Left ventricle myocardium inferior (tissue), 1 donor: ENCODE results near the gene OTUD1. TPM values are rescaled to one million over a fixed set of nuclear protein-coding genes. Genes with fewer than 3 reads are reported as not detected.

Experiments
- DNase-seq: peaks from one replicate; pipeline ENCODE4 v3.0.0-alpha.2; 2020
- H3K27ac ChIP-seq: fragments of 200-600 bp; replicated peaks from 2 replicates; pipeline ENCODE4 v1.8.0; 2021
- H3K27me3 ChIP-seq: fragments of 200-600 bp; 2 replicates; pipeline ENCODE4 v1.8.0; 2021; ENCODE audit warnings: low read depth
- H3K36me3 ChIP-seq: fragments of 200-600 bp; 2 replicates; pipeline ENCODE4 v1.8.0; 2021
- H3K4me1 ChIP-seq: fragments of 200-600 bp; 2 replicates; pipeline ENCODE4 v1.8.0; 2021
- H3K4me3 ChIP-seq: fragments of 200-600 bp; 2 replicates; pipeline ENCODE4 v1.8.0; 2021; ENCODE audit warnings: mild to moderate bottlenecking, moderate library complexity
- H3K9me3 ChIP-seq: fragments of 200-600 bp; replicated peaks from 2 replicates; pipeline ENCODE4 v1.8.0; 2021
- intact Hi-C: fragments of 100-400 bp; cut with micrococcal nuclease; formaldehyde crosslinking; loops from one replicate; pipeline ENCODE4 v1.11.0; 2022
- total RNA-seq: library from RNA; stranded (reverse); fragmentation: NEBNext Ultra II Directional; extraction: Animal tissue kit (Norgen Biotek cat#: 25700); gene quantifications from one replicate; pipeline ENCODE4 v1.2.1, GENCODE V29; 2021
- TF ChIP-seq, protein P1 (sequence below): fragments of 200-600 bp; IDR thresholded peaks from 2 replicates; pipeline ENCODE4 v1.8.0; 2021; ENCODE audit warnings: antibody characterized with exemption, mild to moderate bottlenecking, borderline replicate concordance
- donor health status: DM: no; HTN: yes; CAD: no; lungs with severe emphysema.

The OTUD1 gene
- total RNA-seq, 1 donor from 2014 or later: 19.5 TPM

DNA sequence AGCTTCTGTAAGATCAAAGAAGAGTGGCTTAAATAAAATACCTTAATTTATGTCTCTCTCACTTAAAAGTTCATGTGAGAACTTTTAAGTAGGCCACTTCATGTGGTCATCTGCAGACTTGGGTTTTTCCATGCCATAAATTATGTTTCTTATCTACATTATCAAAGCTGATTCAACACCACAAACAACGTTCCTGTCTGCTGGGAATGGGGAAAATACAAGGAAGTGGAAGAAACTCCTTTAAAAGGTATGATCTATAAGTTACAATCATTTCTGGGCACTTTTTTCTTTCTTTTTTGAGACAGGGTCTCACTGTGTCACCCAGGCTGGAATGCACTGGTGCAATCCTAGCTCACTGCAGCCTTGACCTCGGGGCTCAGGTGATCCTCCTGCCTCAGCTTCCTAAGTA, 16.9 kb upstream of the OTUD1 start:
- TF ChIP-seq, protein P1, sequence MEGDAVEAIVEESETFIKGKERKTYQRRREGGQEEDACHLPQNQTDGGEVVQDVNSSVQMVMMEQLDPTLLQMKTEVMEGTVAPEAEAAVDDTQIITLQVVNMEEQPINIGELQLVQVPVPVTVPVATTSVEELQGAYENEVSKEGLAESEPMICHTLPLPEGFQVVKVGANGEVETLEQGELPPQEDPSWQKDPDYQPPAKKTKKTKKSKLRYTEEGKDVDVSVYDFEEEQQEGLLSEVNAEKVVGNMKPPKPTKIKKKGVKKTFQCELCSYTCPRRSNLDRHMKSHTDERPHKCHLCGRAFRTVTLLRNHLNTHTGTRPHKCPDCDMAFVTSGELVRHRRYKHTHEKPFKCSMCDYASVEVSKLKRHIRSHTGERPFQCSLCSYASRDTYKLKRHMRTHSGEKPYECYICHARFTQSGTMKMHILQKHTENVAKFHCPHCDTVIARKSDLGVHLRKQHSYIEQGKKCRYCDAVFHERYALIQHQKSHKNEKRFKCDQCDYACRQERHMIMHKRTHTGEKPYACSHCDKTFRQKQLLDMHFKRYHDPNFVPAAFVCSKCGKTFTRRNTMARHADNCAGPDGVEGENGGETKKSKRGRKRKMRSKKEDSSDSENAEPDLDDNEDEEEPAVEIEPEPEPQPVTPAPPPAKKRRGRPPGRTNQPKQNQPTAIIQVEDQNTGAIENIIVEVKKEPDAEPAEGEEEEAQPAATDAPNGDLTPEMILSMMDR: no peak
- intact Hi-C loops: no loop called here
- no peaks in the 10 kb centered on the region for H3K36me3 ChIP-seq
- H3K9me3 ChIP-seq: no peaks in the 10 kb centered on the region
- no peaks in the 10 kb centered on the region for H3K4me1 ChIP-seq
- no peaks in the 10 kb centered on the region for H3K27me3 ChIP-seq
- no peak overlapping the region for H3K4me3 ChIP-seq
- DNase-seq: no peak
- H3K27ac ChIP-seq: no peak overlapping the region

DNA sequence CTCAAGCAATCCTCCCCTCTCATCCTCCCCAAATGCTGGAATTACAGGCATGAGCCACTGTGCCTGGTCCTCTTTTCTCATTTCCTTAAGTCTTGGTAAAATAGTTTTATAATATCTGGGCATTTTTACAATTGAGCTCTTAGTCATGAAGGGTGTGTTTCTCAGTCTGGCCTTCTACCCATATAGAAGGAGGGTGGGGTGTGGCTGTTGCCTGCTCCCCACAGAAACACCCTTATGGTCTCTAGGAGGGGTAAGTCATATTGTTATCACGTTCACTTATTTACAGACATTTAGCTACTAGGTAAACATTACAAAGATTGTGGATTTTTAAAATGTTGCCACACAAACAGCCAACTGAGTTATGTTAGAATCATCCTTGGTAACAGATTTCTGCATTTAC, 6.7 kb upstream of the OTUD1 start:
- H3K27me3 ChIP-seq: no peaks in the 10 kb centered on the region
- H3K27ac ChIP-seq: no peak overlapping the region

DNA sequence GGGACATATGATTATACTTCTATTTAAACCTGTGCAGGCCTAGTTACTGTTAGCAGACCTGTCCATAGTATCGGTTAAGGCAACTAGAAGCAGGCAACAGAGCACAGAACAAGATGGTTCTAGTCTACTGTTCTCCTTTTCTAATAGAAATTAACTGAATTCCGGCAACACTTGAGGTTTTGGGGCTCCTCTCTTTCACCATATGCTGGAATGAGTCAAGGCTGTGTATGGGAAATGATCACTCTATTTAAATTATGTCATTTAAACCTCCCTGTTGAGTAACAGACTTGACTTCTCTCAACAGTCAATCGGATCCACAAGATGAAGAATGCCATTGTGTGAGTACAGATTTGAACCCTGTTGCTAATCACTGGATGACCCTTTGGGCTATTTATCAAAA, 6.2 kb upstream of the OTUD1 start:
- H3K27me3 ChIP-seq: no peaks in the 10 kb centered on the region
- no peak overlapping the region for H3K27ac ChIP-seq
- H3K36me3 ChIP-seq: no peaks in the 10 kb centered on the region
- DNase-seq: no peak
- TF ChIP-seq, protein P1: no peak
- H3K4me3 ChIP-seq: no peak overlapping the region
- peaks cover under 1% of the 10 kb centered on the region for H3K4me1 ChIP-seq
- intact Hi-C loops: no loop called here
- H3K9me3 ChIP-seq: no peaks in the 10 kb centered on the region

More for the DNA sequence above, 6.7 kb upstream of the OTUD1 start:
- H3K9me3 ChIP-seq: no peaks in the 10 kb centered on the region
- no peak for DNase-seq
- no peak overlapping the region for H3K4me3 ChIP-seq
- no peaks in the 10 kb centered on the region for H3K4me1 ChIP-seq
- TF ChIP-seq, protein P1: no peak
- no peaks in the 10 kb centered on the region for H3K36me3 ChIP-seq
- intact Hi-C loops: no loop called here

DNA sequence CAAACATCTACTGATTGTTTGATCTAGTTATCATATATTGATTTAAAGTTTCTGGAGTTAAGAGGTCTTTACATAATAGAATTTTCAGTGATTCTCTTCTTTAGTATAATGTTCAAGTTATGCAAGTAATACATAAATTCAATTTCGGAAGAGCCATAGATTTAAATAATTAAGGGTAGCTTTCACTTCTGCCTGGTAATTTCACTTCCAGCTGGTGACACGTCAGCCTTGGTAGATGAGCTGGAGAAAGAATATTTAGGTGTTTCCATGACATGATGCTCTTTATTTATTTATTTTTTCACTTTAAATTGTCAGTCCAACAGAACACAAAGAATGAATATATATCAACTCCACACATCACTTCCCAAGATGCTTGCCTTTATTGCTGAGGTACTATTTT, 5.2 kb upstream of the OTUD1 start:
- Histone ChIP-seq H3K4me3 (no peak overlapping the region), H3K27me3 (no peaks in the 10 kb centered on the region), H3K4me1 (peaks cover 10% of the 10 kb centered on the region), H3K9me3 (no peaks in the 10 kb centered on the region), H3K36me3 (no peaks in the 10 kb centered on the region), H3K27ac (no peak overlapping the region)
- TF ChIP-seq, protein P1: no peak
- intact Hi-C loops: no loop called here
- DNase-seq: no peak

DNA sequence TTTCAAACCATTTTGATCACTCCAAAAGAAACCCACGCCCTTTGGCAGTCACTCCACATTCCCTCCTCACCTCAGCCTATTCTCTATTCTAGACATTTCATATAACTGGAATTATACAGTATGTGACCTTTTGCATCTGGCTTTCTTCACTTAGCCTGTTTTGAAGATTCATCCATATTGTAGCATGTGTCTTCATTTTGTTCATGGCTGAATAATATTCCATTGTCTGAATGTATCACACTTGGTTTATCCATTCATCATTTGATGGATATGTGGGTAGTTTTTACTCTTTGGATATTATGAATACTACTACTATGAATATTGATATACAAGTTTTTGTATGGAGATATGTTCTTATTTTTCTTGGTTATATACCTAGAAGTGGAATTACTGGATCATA, 3.5 kb upstream of the OTUD1 start:
- Histone ChIP-seq H3K27ac (no peak overlapping the region), H3K36me3 (no peaks in the 10 kb centered on the region), H3K4me3 (no peak overlapping the region), H3K4me1 (peaks cover 16% of the 10 kb centered on the region), H3K9me3 (no peaks in the 10 kb centered on the region), H3K27me3 (no peaks in the 10 kb centered on the region)
- intact Hi-C loops: no loop called here
- TF ChIP-seq, protein P1: no peak
- DNase-seq: no peak

DNA sequence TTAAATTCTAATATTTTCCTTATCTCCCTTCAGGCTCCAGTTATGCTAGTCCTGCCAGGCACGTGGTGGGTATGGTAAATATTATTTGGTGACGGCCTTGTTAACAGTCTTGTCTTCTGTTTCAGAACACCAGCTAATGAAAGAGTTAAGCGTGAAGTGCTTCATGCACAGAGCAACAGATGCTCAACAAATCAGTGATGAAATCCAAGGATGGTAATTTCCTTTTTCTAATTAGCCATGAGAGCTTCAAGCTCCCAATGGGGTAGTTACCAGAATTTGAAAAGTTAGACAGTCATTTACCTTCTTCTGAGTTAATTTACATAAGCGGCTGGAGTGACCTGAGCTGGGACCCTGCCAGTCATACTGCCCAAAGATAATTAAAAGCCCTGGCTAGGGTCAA, 1.9 kb upstream of the OTUD1 start:
- Histone ChIP-seq H3K4me1 (peaks cover 32% of the 10 kb centered on the region), H3K9me3 (no peaks in the 10 kb centered on the region), H3K27me3 (no peaks in the 10 kb centered on the region), H3K27ac (no peak overlapping the region), H3K4me3 (no peak overlapping the region), H3K36me3 (no peaks in the 10 kb centered on the region)
- intact Hi-C loops: no loop called here
- no peak for DNase-seq
- TF ChIP-seq, protein P1: no peak
